SK-N-SH treated with all-trans-retinoic acid at 6 μM for 48 hours (cell line): ENCODE results near the gene ATAD5.

ENCODE experiments used
- ATAC-seq: fragments of 200-7000 bp; cut with Tn5 transposase; 3 replicates; pipeline ENCODE4 v1.9.1; 2020; ENCODE audit warnings: mild to moderate bottlenecking, moderate library complexity
- ARNTL ChIP-seq: fragments of 450-650 bp; formaldehyde crosslinking; IDR thresholded peaks from 2 replicates; pipeline ENCODE4 v1.5.0; 2020; ENCODE audit warnings: low read depth, mild to moderate bottlenecking, moderate library complexity, borderline replicate concordance
- BACH2 ChIP-seq: fragments of 250-450 bp; sonication (Bioruptor Pico); IDR thresholded peaks from 2 replicates; pipeline ENCODE4 v1.9.0; 2021; ENCODE audit warnings: mild to moderate bottlenecking, borderline replicate concordance
- CSDC2 ChIP-seq: fragments of 250-450 bp; sonication (Bioruptor Pico); IDR thresholded peaks from 2 replicates; pipeline ENCODE4 v1.5.0; 2020; ENCODE audit warnings: mild to moderate bottlenecking, moderate library complexity
- ESRRG ChIP-seq: fragments of 250-450 bp; sonication (Bioruptor Pico); IDR thresholded peaks from 2 replicates; pipeline ENCODE4 v1.6.1; 2021; ENCODE audit warnings: mild to moderate bottlenecking
- GLIS3 ChIP-seq: fragments of 250-450 bp; sonication (Bioruptor Pico); IDR thresholded peaks from 2 replicates; pipeline ENCODE4 v1.5.0; 2020; ENCODE audit warnings: mild to moderate bottlenecking, moderate library complexity
- ISL1 ChIP-seq: fragments of 250-450 bp; sonication (Bioruptor Pico); IDR thresholded peaks from 2 replicates; pipeline ENCODE4 v2.1.2; 2022; ENCODE audit warnings: mild to moderate bottlenecking, moderate library complexity
- OSR1 ChIP-seq: fragments of 250-450 bp; sonication (Bioruptor Pico); IDR thresholded peaks from 2 replicates; pipeline ENCODE4 v1.8.0; 2022; ENCODE audit warnings: moderate library complexity, mild to moderate bottlenecking, inconsistent platforms
- PPARA ChIP-seq: fragments of 250-450 bp; sonication (Bioruptor Pico); IDR thresholded peaks from 2 replicates; pipeline ENCODE4 v1.5.0; 2020; ENCODE audit warnings: mild to moderate bottlenecking, borderline replicate concordance
- RARB ChIP-seq: fragments of 250-450 bp; sonication (Bioruptor Pico); IDR thresholded peaks from 2 replicates; pipeline ENCODE4 v1.8.0; 2021; ENCODE audit warnings: mild to moderate bottlenecking, moderate library complexity
- SNAI2 ChIP-seq: fragments of 250-450 bp; sonication (Bioruptor Pico); IDR thresholded peaks from 2 replicates; pipeline ENCODE4 v1.5.0; 2020; ENCODE audit warnings: mild to moderate bottlenecking, moderate library complexity
- TCF4 ChIP-seq: fragments of 250-450 bp; sonication (Bioruptor Pico); IDR thresholded peaks from 2 replicates; pipeline ENCODE4 v1.8.0; 2021; ENCODE audit warnings: mild to moderate bottlenecking, moderate library complexity, borderline replicate concordance
- TOX ChIP-seq: fragments of 250-450 bp; sonication (Bioruptor Pico); IDR thresholded peaks from 2 replicates; pipeline ENCODE4 v1.8.0; 2021; ENCODE audit warnings: mild to moderate bottlenecking, moderate library complexity, borderline replicate concordance
- ZC3H10 ChIP-seq: fragments of 250-450 bp; sonication (Bioruptor Pico); IDR thresholded peaks from 2 replicates; pipeline ENCODE4 v1.5.1; 2021; ENCODE audit warnings: mild to moderate bottlenecking, moderate library complexity
- ZFP3 ChIP-seq: fragments of 250-450 bp; sonication (Bioruptor Pico); IDR thresholded peaks from 2 replicates; pipeline ENCODE4 v1.5.0; 2020; ENCODE audit warnings: mild to moderate bottlenecking, moderate library complexity
- ZFP30 ChIP-seq: fragments of 450-650 bp; formaldehyde crosslinking; IDR thresholded peaks from 2 replicates; pipeline ENCODE4 v1.5.0; 2022; ENCODE audit warnings: mild to moderate bottlenecking, moderate library complexity
- ZNF565 ChIP-seq: fragments of 450-650 bp; formaldehyde crosslinking; conservative IDR thresholded peaks from 2 replicates; pipeline ENCODE4 v1.5.0; 2020; ENCODE audit warnings: low read depth, mild to moderate bottlenecking, moderate library complexity
- ZNF70 ChIP-seq: fragments of 450-650 bp; formaldehyde crosslinking; IDR thresholded peaks from 2 replicates; pipeline ENCODE4 v1.5.0; 2020; ENCODE audit warnings: mild to moderate bottlenecking, moderate library complexity
- ZNF8 ChIP-seq: fragments of 450-650 bp; formaldehyde crosslinking; IDR thresholded peaks from 2 replicates; pipeline ENCODE4 v1.5.0; 2020; ENCODE audit warnings: mild to moderate bottlenecking, moderate library complexity
- TF ChIP-seq, protein P1 (sequence below): fragments of 250-450 bp; sonication (Bioruptor Pico); IDR thresholded peaks from 2 replicates; pipeline ENCODE4 v1.8.0; 2021; ENCODE audit warnings: low read depth, mild to moderate bottlenecking, moderate library complexity, borderline replicate concordance
- TF ChIP-seq, protein P2 (sequence below): fragments of 250-450 bp; sonication (Bioruptor Pico); IDR thresholded peaks from 2 replicates; pipeline ENCODE4 v1.5.1; 2020; ENCODE audit warnings: low read depth, mild to moderate bottlenecking, moderate library complexity
- TF ChIP-seq, protein P3 (sequence below): fragments of 250-450 bp; sonication (Bioruptor Pico); IDR thresholded peaks from 2 replicates; pipeline ENCODE4 v1.5.1; 2021; ENCODE audit warnings: mild to moderate bottlenecking, moderate library complexity
- TF ChIP-seq, protein P4 (sequence below): fragments of 250-450 bp; sonication (Bioruptor Pico); IDR thresholded peaks from 2 replicates; pipeline ENCODE4 v1.8.0; 2020; ENCODE audit warnings: mild to moderate bottlenecking, moderate library complexity, borderline replicate concordance

Gene ATAD5

DNA sequence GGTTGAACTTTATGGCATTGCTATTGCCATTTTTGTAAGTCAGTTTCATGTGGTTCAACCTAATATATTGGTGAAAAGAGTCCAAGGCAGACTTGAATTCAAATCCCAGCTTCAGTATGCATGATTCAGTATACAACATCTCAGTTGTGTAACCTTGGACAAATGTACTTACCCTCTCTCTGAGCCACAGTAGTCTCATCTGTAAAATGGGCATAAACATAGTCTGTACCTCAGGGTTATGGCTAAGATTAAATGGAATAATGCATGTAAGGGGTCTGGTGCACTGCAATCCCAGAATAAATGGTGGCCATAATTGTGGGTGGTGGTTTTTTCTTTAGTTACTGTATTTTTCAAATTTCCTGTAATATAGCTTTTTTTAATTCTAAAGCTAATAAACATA lies 85.3 kb downstream of the ATAD5 start:
- no peak for ATAC-seq
- TF ChIP-seq GLIS3 (no peak), PPARA (no peak), ZC3H10 (CRISPR knock-in tag) (no peak), BACH2 (CRISPR knock-in tag) (no peak), TOX (CRISPR knock-in tag) (no peak), ZFP3 (CRISPR knock-in tag) (no peak), ZFP30 (CRISPR knock-in tag) (no peak), ESRRG (CRISPR knock-in tag) (no peak), ZNF70 (CRISPR knock-in tag) (no peak), ZNF8 (CRISPR knock-in tag) (no peak), TCF4 (CRISPR knock-in tag) (no peak), ZNF565 (no peak)
- TF ChIP-seq, protein P1, sequence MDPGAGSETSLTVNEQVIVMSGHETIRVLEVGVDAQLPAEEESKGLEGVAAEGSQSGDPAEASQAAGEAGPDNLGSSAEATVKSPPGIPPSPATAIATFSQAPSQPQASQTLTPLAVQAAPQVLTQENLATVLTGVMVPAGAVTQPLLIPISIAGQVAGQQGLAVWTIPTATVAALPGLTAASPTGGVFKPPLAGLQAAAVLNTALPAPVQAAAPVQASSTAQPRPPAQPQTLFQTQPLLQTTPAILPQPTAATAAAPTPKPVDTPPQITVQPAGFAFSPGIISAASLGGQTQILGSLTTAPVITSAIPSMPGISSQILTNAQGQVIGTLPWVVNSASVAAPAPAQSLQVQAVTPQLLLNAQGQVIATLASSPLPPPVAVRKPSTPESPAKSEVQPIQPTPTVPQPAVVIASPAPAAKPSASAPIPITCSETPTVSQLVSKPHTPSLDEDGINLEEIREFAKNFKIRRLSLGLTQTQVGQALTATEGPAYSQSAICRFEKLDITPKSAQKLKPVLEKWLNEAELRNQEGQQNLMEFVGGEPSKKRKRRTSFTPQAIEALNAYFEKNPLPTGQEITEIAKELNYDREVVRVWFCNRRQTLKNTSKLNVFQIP (CRISPR knock-in tag), result no peak
- TF ChIP-seq, protein P2, sequence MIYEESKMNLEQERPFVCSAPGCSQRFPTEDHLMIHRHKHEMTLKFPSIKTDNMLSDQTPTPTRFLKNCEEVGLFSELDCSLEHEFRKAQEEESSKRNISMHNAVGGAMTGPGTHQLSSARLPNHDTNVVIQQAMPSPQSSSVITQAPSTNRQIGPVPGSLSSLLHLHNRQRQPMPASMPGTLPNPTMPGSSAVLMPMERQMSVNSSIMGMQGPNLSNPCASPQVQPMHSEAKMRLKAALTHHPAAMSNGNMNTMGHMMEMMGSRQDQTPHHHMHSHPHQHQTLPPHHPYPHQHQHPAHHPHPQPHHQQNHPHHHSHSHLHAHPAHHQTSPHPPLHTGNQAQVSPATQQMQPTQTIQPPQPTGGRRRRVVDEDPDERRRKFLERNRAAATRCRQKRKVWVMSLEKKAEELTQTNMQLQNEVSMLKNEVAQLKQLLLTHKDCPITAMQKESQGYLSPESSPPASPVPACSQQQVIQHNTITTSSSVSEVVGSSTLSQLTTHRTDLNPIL, result no peak
- TF ChIP-seq, protein P3, sequence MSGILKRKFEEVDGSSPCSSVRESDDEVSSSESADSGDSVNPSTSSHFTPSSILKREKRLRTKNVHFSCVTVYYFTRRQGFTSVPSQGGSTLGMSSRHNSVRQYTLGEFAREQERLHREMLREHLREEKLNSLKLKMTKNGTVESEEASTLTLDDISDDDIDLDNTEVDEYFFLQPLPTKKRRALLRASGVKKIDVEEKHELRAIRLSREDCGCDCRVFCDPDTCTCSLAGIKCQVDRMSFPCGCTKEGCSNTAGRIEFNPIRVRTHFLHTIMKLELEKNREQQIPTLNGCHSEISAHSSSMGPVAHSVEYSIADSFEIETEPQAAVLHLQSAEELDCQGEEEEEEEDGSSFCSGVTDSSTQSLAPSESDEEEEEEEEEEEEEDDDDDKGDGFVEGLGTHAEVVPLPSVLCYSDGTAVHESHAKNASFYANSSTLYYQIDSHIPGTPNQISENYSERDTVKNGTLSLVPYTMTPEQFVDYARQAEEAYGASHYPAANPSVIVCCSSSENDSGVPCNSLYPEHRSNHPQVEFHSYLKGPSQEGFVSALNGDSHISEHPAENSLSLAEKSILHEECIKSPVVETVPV, result no peak

DNA sequence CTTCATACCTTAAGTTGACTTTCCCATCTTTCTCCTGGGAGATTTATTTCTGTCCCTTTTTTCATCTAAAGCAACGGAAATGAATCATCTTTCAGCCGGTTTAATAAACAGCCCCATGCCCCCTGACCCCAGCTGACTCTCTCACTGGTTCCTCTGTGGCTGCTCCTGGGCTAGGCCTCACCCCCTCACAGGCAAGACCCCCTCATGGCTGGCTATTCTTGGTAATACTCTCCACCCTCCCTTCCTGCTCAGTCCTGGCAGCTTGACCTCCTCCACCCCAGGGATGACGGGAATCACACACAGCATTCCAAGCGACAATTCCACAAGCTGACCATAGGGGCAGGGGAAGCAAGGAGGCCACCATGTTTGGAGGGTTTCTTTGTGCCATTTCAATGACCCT lies 88.5 kb downstream of the ATAD5 start:
- TF ChIP-seq SNAI2 (CRISPR knock-in tag) (no peak), ZNF8 (CRISPR knock-in tag) (no peak), ZC3H10 (CRISPR knock-in tag) (no peak), ZFP3 (CRISPR knock-in tag) (no peak), ISL1 (CRISPR knock-in tag) (no peak), RARB (CRISPR knock-in tag) (no peak)
- TF ChIP-seq, protein P1 (CRISPR knock-in tag), result no peak
- TF ChIP-seq, protein P4, sequence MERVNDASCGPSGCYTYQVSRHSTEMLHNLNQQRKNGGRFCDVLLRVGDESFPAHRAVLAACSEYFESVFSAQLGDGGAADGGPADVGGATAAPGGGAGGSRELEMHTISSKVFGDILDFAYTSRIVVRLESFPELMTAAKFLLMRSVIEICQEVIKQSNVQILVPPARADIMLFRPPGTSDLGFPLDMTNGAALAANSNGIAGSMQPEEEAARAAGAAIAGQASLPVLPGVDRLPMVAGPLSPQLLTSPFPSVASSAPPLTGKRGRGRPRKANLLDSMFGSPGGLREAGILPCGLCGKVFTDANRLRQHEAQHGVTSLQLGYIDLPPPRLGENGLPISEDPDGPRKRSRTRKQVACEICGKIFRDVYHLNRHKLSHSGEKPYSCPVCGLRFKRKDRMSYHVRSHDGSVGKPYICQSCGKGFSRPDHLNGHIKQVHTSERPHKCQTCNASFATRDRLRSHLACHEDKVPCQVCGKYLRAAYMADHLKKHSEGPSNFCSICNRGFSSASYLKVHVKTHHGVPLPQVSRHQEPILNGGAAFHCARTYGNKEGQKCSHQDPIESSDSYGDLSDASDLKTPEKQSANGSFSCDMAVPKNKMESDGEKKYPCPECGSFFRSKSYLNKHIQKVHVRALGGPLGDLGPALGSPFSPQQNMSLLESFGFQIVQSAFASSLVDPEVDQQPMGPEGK (CRISPR knock-in tag), result no peak
- ATAC-seq, result no peak

DNA sequence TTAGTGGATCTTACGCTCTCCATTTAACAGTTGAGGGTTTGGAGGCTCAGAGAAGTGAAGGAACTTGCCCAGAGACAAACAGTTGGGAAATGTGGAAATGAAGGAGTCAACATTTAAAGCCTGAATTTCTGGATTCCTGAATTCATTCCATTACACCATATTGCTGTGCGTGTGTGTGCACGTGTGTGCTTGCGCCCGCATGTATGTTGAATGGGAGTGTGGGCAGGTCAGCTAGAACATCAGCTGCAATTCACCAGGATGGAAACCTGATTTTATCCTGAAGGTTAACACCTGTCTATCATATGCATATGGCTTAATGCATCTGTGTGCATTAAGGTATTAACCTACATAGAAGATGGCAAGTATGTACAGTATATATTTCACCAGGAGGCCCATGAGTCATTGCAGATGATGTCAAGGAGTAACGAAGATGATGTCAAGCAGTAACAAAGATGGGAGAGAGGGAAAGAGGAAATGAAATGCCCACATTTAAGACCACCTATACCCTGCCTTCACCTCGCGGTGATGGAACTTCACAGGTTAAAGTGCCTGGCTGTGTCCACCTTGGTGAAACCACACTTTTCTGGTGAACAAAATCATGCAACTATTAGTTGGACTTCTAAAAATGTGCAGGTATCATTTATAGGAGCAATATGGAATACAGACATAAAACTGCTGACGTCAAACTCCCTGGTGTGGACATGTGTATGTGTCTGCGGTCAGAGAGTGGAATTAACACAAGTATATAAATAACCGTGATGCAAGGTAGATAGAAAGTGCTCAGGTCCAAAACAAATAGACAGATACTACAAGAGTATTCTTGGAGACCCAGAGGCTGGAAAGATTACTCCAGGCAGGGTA lies 89.1 kb downstream of the ATAD5 start:
- TF ChIP-seq GLIS3, result no peak
- TF ChIP-seq ESRRG (CRISPR knock-in tag), result no peak
- no peak for TF ChIP-seq TOX (CRISPR knock-in tag)
- no peak for TF ChIP-seq ISL1 (CRISPR knock-in tag)
- TF ChIP-seq BACH2 (CRISPR knock-in tag), result no peak
- TF ChIP-seq OSR1 (CRISPR knock-in tag), result no peak
- TF ChIP-seq, protein P1 (CRISPR knock-in tag), result no peak
- no peak for TF ChIP-seq TCF4 (CRISPR knock-in tag)
- no peak for TF ChIP-seq ZFP3 (CRISPR knock-in tag)
- no peak for TF ChIP-seq CSDC2 (CRISPR knock-in tag)
- TF ChIP-seq ZNF565, result no peak
- no peak for TF ChIP-seq ZFP30 (CRISPR knock-in tag)
- TF ChIP-seq ARNTL (CRISPR knock-in tag), result no peak
- TF ChIP-seq ZNF8 (CRISPR knock-in tag), result no peak
- TF ChIP-seq, all 23 proteins: peak for 0

More for the DNA sequence above, 89.1 kb downstream of the ATAD5 start:
- ATAC-seq, result no peak
